Osteoblast (primary cell): ENCODE results near the gene MTHFD1L. TPM values are rescaled to one million over a fixed set of nuclear protein-coding genes. Genes with fewer than 3 reads are reported as not detected.

Experiments
- DNase-seq: peaks from one replicate; pipeline ENCODE4 v3.0.0; 2011; ENCODE audit warnings: low spot score, mixed read lengths; ENCODE audit not compliant: insufficient read length; ENCODE audit errors: missing footprints
- H2AFZ ChIP-seq: 2 replicates; pipeline ENCODE4 v1.6.0; 2011; ENCODE audit warnings: mild to moderate bottlenecking, low read length
- H3K27ac ChIP-seq: 2 replicates; pipeline ENCODE4 v1.5.1; 2011; ENCODE audit warnings: mild to moderate bottlenecking, low read depth, low read length, moderate library complexity
- H3K27me3 ChIP-seq: 2 replicates; pipeline ENCODE4 v1.6.0; 2012; ENCODE audit warnings: mild to moderate bottlenecking, control low read depth, inconsistent platforms, low read length, moderate library complexity; ENCODE audit not compliant: insufficient read depth
- H3K36me3 ChIP-seq: 2 replicates; pipeline ENCODE4 v1.5.1; 2011; ENCODE audit warnings: mild to moderate bottlenecking, low read length, control low read depth, moderate library complexity; ENCODE audit not compliant: insufficient read depth
- H3K4me1 ChIP-seq: 2 replicates; pipeline ENCODE4 v1.5.1; 2011; ENCODE audit warnings: mild to moderate bottlenecking, low read length, control low read depth, moderate library complexity; ENCODE audit not compliant: insufficient read depth
- H3K4me2 ChIP-seq: 2 replicates; pipeline ENCODE4 v1.6.0; 2011; ENCODE audit warnings: mild to moderate bottlenecking, low read length; ENCODE audit not compliant: insufficient read depth
- H3K4me3 ChIP-seq: fragments of 200-600 bp; sonication (generic); 3 replicates; pipeline ENCODE4 v1.5.1; 2012; ENCODE audit warnings: mild to moderate bottlenecking, low read length, inconsistent platforms; ENCODE audit not compliant: insufficient read depth
- H3K79me2 ChIP-seq: 2 replicates; pipeline ENCODE4 v1.6.0; 2012; ENCODE audit warnings: mild to moderate bottlenecking, low read length, control low read depth, inconsistent platforms; ENCODE audit not compliant: insufficient read depth
- H3K9me3 ChIP-seq: 2 replicates; pipeline ENCODE4 v1.5.1; 2011; ENCODE audit warnings: low read depth, low read length, control low read depth
- H4K20me1 ChIP-seq: 2 replicates; pipeline ENCODE4 v1.6.0; 2012; ENCODE audit warnings: mild to moderate bottlenecking, low read length, control low read depth; ENCODE audit not compliant: insufficient read depth
- total RNA-seq: library from RNA; depleted of rRNA; stranded (reverse); fragments of >200 nt; gene quantifications from 2 replicates; pipeline ENCODE4 v1.2.3, GENCODE V29; 2012
- TF ChIP-seq, protein P1 (sequence below): IDR thresholded peaks from 2 replicates; pipeline ENCODE4 v1.5.1; 2011; ENCODE audit warnings: mild to moderate bottlenecking, low read depth, low read length, moderate library complexity; ENCODE audit errors: extremely low read depth

MTHFD1L gene
- total RNA-seq, 1 donor: 56.8 TPM

DNA sequence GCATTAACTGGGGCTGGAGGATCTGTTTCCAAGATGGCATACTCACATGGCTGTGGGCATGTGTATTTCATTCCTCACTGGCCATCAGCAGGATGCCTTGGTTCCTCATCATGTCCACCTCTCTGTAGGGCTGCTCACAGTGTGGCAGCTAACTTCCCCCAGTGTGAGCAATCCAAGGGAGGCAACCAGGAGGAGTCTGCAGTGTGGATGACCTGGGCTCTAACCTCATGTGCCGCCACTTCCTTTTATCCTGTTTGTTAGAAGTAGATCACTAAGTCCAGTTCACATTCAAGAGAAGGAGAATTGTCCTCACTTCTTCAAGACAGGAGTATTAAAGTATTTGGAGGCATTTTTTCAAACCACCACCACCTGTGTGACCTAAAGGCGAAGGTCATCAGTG lies 54.4 kb downstream of the MTHFD1L start:
- no peak for DNase-seq
- H3K36me3 ChIP-seq: peaks cover 44% of the 10 kb centered on the region
- H2AFZ ChIP-seq: no peak overlapping the region
- H3K4me2 ChIP-seq: no peak overlapping the region
- no peak overlapping the region for H3K4me3 ChIP-seq
- H4K20me1 ChIP-seq: no peaks in the 10 kb centered on the region
- H3K9me3 ChIP-seq: no peaks in the 10 kb centered on the region
- H3K27me3 ChIP-seq: no peaks in the 10 kb centered on the region
- H3K79me2 ChIP-seq: peaks cover 4% of the 10 kb centered on the region
- no peak overlapping the region for H3K27ac ChIP-seq
- H3K4me1 ChIP-seq: peaks cover 36% of the 10 kb centered on the region
- TF ChIP-seq, protein P1, sequence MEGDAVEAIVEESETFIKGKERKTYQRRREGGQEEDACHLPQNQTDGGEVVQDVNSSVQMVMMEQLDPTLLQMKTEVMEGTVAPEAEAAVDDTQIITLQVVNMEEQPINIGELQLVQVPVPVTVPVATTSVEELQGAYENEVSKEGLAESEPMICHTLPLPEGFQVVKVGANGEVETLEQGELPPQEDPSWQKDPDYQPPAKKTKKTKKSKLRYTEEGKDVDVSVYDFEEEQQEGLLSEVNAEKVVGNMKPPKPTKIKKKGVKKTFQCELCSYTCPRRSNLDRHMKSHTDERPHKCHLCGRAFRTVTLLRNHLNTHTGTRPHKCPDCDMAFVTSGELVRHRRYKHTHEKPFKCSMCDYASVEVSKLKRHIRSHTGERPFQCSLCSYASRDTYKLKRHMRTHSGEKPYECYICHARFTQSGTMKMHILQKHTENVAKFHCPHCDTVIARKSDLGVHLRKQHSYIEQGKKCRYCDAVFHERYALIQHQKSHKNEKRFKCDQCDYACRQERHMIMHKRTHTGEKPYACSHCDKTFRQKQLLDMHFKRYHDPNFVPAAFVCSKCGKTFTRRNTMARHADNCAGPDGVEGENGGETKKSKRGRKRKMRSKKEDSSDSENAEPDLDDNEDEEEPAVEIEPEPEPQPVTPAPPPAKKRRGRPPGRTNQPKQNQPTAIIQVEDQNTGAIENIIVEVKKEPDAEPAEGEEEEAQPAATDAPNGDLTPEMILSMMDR: no peak

- Histone ChIP-seq H3K4me3 (no peak overlapping the region), H3K4me1 (peaks cover 38% of the 10 kb centered on the region), H3K27ac (peak overlapping the region; percentile 54), H4K20me1 (no peaks in the 10 kb centered on the region), H3K79me2 (peaks cover 4% of the 10 kb centered on the region), H3K4me2 (no peak overlapping the region), H2AFZ (no peak overlapping the region), H3K27me3 (no peaks in the 10 kb centered on the region), H3K36me3 (peaks cover 49% of the 10 kb centered on the region), H3K9me3 (no peaks in the 10 kb centered on the region)
- no peak for DNase-seq
- TF ChIP-seq, protein P1: no peak
Observed at GRCh38 chr6:150922137-150922536, 56.6 kb downstream of the MTHFD1L start.

DNA sequence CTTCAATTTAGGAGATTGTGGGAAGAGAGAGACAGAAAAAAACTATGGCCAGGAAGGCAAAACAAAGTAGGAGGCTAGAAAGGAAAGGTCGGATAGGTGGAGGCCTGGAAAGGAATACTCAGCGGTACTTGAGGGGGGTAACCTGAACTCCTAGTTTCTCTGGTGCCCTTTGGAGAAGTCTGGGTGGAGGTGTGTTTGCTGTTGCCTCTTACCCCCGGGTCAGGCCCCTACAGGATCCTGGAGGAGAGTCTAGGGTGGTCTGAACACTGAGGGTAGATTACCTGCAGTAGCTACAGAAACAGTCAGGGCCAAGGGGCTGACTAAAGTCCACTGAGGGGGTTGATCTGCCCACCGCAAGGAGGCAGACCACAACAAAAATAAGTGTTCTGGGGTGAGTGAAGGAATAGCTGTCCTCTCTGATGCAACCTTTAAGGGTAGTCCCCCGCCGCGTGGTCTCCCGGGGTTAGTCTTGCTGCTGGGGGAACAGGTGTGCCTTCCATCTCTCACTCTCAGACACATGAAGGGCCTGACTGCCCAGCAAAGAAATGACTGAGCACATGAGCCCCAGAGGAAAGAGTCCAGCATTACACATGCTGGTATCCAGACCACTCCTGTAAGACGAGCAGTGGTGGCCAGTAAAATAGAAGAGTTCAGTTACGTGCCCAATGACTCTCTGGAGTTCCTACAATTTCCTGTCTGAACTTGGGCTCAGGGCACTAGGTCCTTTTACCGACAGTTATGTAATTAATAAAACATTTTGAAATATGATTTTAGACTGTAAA lies 59.5 kb downstream of the MTHFD1L start:
- no peak overlapping the region for H3K4me2 ChIP-seq

GRCh38 chr6:150925590-150925928 lies 60.1 kb downstream of the MTHFD1L start:
- Histone ChIP-seq H3K4me3 (no peak overlapping the region), H3K4me1 (peaks cover 51% of the 10 kb centered on the region), H3K27me3 (no peaks in the 10 kb centered on the region), H4K20me1 (no peaks in the 10 kb centered on the region), H3K79me2 (peaks cover 2% of the 10 kb centered on the region), H3K9me3 (no peaks in the 10 kb centered on the region), H3K36me3 (peaks cover 37% of the 10 kb centered on the region), H2AFZ (no peak overlapping the region), H3K27ac (peak overlapping the region; percentile 88), H3K4me2 (no peak overlapping the region)
- no peak for DNase-seq
- TF ChIP-seq, protein P1: no peak

More for the DNA sequence above, 59.5 kb downstream of the MTHFD1L start:
- DNase-seq: no peak
- Histone ChIP-seq H3K79me2 (peaks cover 2% of the 10 kb centered on the region), H3K27ac (peak overlapping the region; percentile 88), H2AFZ (no peak overlapping the region), H3K4me3 (no peak overlapping the region), H3K4me1 (peaks cover 46% of the 10 kb centered on the region), H3K9me3 (no peaks in the 10 kb centered on the region), H3K36me3 (peaks cover 39% of the 10 kb centered on the region), H4K20me1 (no peaks in the 10 kb centered on the region), H3K27me3 (no peaks in the 10 kb centered on the region)
- TF ChIP-seq, protein P1: no peak
